ENCODE results near the gene NTRK1.

NTRK1 gene

DNA sequence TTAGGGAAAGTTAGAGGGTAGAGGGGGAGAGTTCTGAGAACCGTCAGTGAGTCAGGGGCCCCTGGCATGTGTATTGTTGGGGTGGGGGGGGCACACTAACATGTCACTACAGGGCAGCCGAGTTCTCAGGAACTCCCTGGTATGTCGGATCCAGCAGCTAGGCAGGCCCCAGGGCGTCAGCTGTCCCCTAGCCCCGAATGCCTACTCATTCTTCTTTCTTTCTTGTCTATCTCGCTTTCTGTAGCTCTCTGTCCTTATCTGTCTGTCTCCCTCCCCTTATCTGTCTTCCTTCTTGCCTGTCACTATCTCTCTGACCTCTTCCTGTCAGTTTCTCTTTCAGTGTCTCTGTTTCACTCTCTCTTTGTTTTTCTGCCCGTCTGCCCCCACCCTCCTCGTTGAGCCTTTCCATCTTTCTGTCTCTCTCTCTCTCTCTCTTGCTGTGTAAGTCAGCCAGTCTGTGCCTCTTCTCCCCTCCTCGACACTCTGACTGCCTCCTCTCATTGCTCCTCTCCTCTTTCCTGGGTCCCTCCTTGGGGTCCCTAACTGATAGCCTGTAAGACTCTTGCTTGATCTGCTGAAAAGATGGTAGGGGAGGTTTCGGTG, 2.4 kb downstream of the NTRK1 start:
- no peak overlapping the region for H3K4me3 ChIP-seq (replicated peaks; ENCODE audit: insufficient read depth, low read length)
- TF ChIP-seq SPI1 (IDR thresholded peaks at IDR 0.05; ENCODE audit: borderline replicate concordance, low read depth): no peak
- TF ChIP-seq, protein P1, sequence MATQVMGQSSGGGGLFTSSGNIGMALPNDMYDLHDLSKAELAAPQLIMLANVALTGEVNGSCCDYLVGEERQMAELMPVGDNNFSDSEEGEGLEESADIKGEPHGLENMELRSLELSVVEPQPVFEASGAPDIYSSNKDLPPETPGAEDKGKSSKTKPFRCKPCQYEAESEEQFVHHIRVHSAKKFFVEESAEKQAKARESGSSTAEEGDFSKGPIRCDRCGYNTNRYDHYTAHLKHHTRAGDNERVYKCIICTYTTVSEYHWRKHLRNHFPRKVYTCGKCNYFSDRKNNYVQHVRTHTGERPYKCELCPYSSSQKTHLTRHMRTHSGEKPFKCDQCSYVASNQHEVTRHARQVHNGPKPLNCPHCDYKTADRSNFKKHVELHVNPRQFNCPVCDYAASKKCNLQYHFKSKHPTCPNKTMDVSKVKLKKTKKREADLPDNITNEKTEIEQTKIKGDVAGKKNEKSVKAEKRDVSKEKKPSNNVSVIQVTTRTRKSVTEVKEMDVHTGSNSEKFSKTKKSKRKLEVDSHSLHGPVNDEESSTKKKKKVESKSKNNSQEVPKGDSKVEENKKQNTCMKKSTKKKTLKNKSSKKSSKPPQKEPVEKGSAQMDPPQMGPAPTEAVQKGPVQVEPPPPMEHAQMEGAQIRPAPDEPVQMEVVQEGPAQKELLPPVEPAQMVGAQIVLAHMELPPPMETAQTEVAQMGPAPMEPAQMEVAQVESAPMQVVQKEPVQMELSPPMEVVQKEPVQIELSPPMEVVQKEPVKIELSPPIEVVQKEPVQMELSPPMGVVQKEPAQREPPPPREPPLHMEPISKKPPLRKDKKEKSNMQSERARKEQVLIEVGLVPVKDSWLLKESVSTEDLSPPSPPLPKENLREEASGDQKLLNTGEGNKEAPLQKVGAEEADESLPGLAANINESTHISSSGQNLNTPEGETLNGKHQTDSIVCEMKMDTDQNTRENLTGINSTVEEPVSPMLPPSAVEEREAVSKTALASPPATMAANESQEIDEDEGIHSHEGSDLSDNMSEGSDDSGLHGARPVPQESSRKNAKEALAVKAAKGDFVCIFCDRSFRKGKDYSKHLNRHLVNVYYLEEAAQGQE (IDR thresholded peaks at IDR 0.05; ENCODE audit: insufficient replicate concordance, low read depth): no peak
- no peak for TF ChIP-seq GABPA (IDR thresholded peaks at IDR 0.05; ENCODE audit: low read depth)
- no peak for TF ChIP-seq POLR2AphosphoS5 (IDR thresholded peaks at IDR 0.05; ENCODE audit: low read depth)
- TF ChIP-seq, protein P2, sequence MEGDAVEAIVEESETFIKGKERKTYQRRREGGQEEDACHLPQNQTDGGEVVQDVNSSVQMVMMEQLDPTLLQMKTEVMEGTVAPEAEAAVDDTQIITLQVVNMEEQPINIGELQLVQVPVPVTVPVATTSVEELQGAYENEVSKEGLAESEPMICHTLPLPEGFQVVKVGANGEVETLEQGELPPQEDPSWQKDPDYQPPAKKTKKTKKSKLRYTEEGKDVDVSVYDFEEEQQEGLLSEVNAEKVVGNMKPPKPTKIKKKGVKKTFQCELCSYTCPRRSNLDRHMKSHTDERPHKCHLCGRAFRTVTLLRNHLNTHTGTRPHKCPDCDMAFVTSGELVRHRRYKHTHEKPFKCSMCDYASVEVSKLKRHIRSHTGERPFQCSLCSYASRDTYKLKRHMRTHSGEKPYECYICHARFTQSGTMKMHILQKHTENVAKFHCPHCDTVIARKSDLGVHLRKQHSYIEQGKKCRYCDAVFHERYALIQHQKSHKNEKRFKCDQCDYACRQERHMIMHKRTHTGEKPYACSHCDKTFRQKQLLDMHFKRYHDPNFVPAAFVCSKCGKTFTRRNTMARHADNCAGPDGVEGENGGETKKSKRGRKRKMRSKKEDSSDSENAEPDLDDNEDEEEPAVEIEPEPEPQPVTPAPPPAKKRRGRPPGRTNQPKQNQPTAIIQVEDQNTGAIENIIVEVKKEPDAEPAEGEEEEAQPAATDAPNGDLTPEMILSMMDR (IDR thresholded peaks at IDR 0.05; ENCODE audit: insufficient read depth, low read length): no peak
- DNase-seq (ENCODE audit: low read depth in 1 of 2, low spot score in 1 of 2): no peak
- H3K27ac ChIP-seq (replicated peaks): no peak overlapping the region
- peaks cover 53% of the 10 kb centered on the region for H3K27me3 ChIP-seq (ENCODE audit: insufficient read depth, poor library complexity, severe bottlenecking)

DNA sequence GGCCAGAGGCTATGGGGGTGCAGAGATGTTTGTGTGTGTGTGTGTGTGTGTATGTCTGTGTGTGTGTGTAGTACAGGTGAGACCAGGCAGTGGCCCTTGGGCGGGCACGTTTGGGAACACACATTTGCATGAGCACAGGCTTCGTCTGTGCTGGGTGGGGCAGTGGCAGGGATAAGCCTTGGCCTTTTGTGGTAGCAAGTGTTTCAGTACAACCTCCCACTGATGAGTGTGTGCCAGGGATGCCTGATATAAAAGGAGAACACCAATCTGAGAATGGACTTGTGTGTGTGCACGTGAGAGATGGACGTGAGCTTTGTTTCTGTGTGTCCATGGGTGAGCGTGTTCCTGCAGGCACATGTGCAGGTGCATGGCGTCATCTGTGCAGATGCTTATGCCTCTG, 3.0 kb downstream of the NTRK1 start:
- no peak overlapping the region for H3K4me3 ChIP-seq (replicated peaks; ENCODE audit: insufficient read depth, low read length)
- H3K27me3 ChIP-seq (ENCODE audit: insufficient read depth, poor library complexity, severe bottlenecking): peaks cover 47% of the 10 kb centered on the region
- DNase-seq (ENCODE audit: low read depth in 1 of 2, low spot score in 1 of 2): no peak
- H3K27ac ChIP-seq (replicated peaks): no peak overlapping the region
- TF ChIP-seq, protein P2 (IDR thresholded peaks at IDR 0.05; ENCODE audit: insufficient read depth, low read length): no peak
- no peak for TF ChIP-seq GABPA (IDR thresholded peaks at IDR 0.05; ENCODE audit: low read depth)
- TF ChIP-seq POLR2AphosphoS5 (IDR thresholded peaks at IDR 0.05; ENCODE audit: low read depth): no peak
- TF ChIP-seq, protein P1 (IDR thresholded peaks at IDR 0.05; ENCODE audit: insufficient replicate concordance, low read depth): no peak
- TF ChIP-seq SPI1 (IDR thresholded peaks at IDR 0.05; ENCODE audit: borderline replicate concordance, low read depth): no peak

DNA sequence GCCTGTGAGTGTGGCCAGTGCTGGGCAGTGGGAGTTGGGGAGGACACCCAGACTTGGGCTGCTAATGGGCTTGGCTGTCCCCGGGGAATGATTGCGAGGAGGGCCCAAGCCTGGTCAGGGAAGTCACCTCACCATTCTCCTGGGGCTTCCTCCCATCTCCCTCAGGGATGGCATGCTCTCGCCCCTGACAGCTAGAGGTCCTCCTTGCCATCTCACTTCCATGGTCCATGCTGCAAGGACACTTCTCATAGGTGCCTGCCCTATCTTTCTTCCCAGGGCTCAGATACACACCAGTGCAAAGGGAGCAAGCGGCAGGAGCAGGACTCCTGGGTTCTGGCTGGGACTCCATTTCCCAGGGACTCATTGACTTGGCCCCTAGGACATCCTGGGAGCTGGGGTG, 4.1 kb downstream of the NTRK1 start:
- no peak for DNase-seq (ENCODE audit: low read depth in 1 of 2, low spot score in 1 of 2)

More for the DNA sequence above, 4.1 kb downstream of the NTRK1 start:
- no peak overlapping the region for H3K27ac ChIP-seq (replicated peaks)
- TF ChIP-seq, protein P1 (IDR thresholded peaks at IDR 0.05; ENCODE audit: insufficient replicate concordance, low read depth): no peak
- TF ChIP-seq POLR2AphosphoS5 (IDR thresholded peaks at IDR 0.05; ENCODE audit: low read depth): no peak
- TF ChIP-seq SPI1 (IDR thresholded peaks at IDR 0.05; ENCODE audit: borderline replicate concordance, low read depth): no peak
- TF ChIP-seq, protein P2 (IDR thresholded peaks at IDR 0.05; ENCODE audit: insufficient read depth, low read length): no peak
- TF ChIP-seq GABPA (IDR thresholded peaks at IDR 0.05; ENCODE audit: low read depth): no peak
- H3K27me3 ChIP-seq (ENCODE audit: insufficient read depth, poor library complexity, severe bottlenecking): peaks cover 40% of the 10 kb centered on the region
- no peak overlapping the region for H3K4me3 ChIP-seq (replicated peaks; ENCODE audit: insufficient read depth, low read length)
